Immature natural killer cell (primary cell): ENCODE measurements around the gene ZNF862. TPM values are rescaled to one million over a fixed set of nuclear protein-coding genes. Genes with fewer than 3 reads are reported as not detected.
"Not testable (repeated sequence)": the region's sequence is repeated elsewhere in the genome, so short reads cannot be mapped to it uniquely, and the experiment has no call there.

Experiments used
- DNase-seq, 3 donors: peaks; one replicate each; pipeline ENCODE4 v3.0.0; 2022; ENCODE audit warnings: mixed read lengths in 1 of 3
- H3K27ac Mint-ChIP-seq, 6 donors: one replicate each; pipeline ENCODE4 v1.8.0; 2020; ENCODE audit warnings: mixed read lengths in 6 of 6, mild to moderate bottlenecking in 5 of 6, inconsistent platforms in 4 of 6, moderate library complexity in 3 of 6
- H3K27me3 Mint-ChIP-seq, 3 donors: one replicate each; pipeline ENCODE4 v1.8.0; 2020 to 2021; ENCODE audit warnings: low read depth in 3 of 3, mild to moderate bottlenecking in 3 of 3, mixed read lengths in 3 of 3, moderate library complexity in 3 of 3, inconsistent platforms in 1 of 3
- H3K36me3 Mint-ChIP-seq, 3 donors: one replicate each; pipeline ENCODE4 v1.8.0; 2020; ENCODE audit warnings: mixed read lengths in 3 of 3, inconsistent platforms in 2 of 3, mild to moderate bottlenecking in 2 of 3
- H3K4me1 Mint-ChIP-seq, 2 donors: one replicate each; pipeline ENCODE4 v1.8.0; 2020; ENCODE audit warnings: inconsistent platforms in 2 of 2, mild to moderate bottlenecking in 2 of 2, mixed read lengths in 2 of 2, moderate library complexity in 1 of 2
- H3K4me3 Mint-ChIP-seq, 5 donors: one replicate each; pipeline ENCODE4 v1.8.0; 2020; ENCODE audit warnings: mild to moderate bottlenecking in 5 of 5, mixed read lengths in 5 of 5, inconsistent platforms in 3 of 5, moderate library complexity in 3 of 5
- H3K9me3 Mint-ChIP-seq, 6 donors: one replicate each; pipeline ENCODE4 v1.8.0; 2020; ENCODE audit warnings: mild to moderate bottlenecking in 6 of 6, mixed read lengths in 6 of 6, inconsistent platforms in 4 of 6, moderate library complexity in 3 of 6
- polyA plus RNA-seq, 3 donors: library from polyadenylated mRNA; unstranded; fragments of 300-500 nt; fragmentation: Illumina TruSeq; gene quantifications; one replicate each; pipeline ENCODE4 v1.2.3, GENCODE V29; 2021

The ZNF862 gene
- polyA plus RNA-seq, 3 donors from 2014 or later, result 1.9 to 5.5 (median 2.5) TPM

DNA sequence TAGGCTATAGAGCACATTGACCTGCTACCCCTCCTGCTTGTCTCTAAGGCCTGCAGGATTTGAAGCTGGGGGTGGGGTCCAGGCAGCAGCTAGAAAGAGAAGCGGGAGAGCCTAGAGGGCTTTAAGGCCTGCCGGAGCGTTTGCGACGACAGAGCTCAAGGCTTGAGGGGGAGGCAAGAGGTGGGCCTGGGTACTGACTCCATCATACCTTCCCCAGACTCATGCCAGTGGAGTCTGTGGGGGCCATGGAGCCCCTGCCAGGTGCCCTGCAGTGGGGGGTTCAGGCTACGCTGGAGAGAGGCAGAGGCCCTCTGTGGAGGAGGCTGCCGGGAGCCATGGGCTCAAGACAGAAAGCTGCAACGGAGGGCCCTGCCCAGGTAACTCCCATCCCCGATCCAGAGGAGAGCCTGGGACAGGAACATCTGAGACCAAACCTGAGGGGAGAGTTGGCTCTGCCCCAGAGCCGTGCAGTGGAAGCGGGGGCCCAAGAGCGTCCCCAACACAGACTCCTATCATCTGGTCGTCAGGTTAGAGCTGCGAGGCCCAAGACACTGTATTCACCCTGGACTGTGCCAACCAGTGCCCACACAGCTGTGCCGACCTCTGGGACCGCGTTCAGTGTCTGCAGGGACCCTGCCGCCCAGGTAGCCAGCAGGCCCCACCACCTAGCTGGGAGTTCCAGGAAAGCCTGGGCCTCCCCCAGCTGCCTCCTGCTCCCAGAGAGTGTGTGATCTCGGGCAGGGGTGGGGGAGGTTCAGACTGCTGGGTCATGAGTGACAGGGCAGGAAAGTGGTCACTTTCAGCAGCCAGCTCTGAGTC is 13.2 kb upstream of the ZNF862 start:
- Mint-ChIP-seq H3K27me3 (peaks cover 0 to 3% (median 0%) of the 10 kb centered on the region in 3 donors), H3K4me3 (no peak overlapping the region), H3K4me1 (no peaks in the 10 kb centered on the region), H3K36me3 (no peaks in the 10 kb centered on the region), H3K9me3 (no peaks in the 10 kb centered on the region), H3K27ac (no peak overlapping the region)
- no peak for DNase-seq

DNA sequence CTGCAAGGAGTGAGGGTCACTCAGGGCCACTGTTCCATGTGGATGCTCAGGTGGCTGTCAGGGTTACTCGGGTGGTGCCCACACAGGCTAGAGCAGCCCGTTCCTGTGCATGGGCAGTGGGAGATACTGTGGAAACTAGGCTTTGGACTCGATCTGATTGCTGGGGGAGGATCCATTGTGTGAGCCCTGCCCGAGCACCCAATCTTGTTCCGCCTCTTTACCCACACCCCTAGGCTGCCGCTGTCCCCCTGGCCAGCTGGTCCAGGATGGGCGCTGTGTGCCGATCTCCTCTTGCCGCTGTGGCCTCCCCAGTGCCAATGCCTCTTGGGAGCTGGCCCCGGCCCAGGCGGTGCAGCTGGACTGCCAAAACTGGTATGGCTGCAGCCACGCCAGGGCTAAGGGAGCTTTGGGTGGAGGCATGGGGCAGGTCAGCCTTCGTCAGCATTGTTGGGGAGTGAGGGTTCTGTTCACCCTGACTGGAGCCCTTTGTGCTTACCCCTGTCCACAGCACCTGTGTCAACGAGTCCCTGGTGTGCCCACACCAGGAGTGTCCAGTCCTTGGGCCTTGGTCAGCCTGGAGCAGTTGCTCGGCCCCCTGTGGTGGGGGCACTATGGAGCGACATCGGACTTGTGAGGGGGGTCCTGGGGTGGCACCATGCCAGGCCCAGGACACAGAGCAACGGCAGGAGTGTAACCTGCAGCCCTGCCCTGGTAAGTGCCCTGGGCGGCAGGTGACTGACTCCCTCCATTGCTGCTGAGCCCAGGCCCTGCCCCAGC is 12.4 kb upstream of the ZNF862 start:
- Mint-ChIP-seq H3K4me3 (no peak overlapping the region), H3K9me3 (no peaks in the 10 kb centered on the region), H3K27ac (no peak overlapping the region), H3K27me3 (peaks cover 0 to 3% (median 0%) of the 10 kb centered on the region in 3 donors), H3K36me3 (no peaks in the 10 kb centered on the region), H3K4me1 (no peaks in the 10 kb centered on the region)
- DNase-seq, result no peak

DNA sequence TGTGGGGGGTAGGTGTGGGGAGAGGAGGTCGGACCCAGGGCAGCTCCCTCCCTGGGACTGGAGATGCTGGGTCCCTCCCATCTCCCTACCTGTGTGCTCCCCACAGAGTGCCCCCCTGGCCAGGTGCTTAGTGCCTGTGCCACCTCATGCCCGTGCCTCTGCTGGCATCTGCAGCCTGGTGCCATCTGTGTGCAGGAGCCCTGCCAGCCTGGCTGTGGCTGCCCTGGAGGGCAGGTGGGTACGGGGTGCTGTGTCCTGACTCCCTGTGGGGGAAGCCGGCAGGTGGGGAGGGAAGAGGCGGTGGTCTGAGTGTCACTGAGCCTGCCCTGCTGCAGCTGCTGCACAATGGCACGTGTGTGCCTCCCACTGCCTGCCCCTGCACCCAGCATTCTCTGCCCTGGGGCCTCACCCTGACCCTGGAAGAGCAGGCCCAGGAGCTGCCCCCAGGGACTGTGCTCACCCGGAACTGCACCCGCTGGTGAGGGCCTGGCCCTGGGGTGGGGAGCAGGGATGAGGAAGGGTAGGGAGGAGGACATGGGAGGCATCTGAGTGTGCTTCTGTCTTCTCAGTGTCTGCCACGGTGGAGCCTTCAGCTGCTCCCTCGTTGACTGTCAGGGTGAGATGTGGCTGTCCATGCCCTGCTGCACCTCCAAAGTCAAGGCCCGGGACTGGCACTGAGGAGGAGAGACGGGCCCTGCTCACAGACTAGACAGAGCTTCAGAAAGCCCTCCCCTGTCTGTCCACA is 11.7 kb upstream of the ZNF862 start:
- no peak for DNase-seq
- Mint-ChIP-seq H3K36me3 (no peaks in the 10 kb centered on the region), H3K27ac (no peak overlapping the region), H3K4me1 (no peaks in the 10 kb centered on the region), H3K27me3 (peaks cover 0 to 3% (median 1%) of the 10 kb centered on the region in 3 donors), H3K4me3 (no peak overlapping the region), H3K9me3 (no peaks in the 10 kb centered on the region)

DNA sequence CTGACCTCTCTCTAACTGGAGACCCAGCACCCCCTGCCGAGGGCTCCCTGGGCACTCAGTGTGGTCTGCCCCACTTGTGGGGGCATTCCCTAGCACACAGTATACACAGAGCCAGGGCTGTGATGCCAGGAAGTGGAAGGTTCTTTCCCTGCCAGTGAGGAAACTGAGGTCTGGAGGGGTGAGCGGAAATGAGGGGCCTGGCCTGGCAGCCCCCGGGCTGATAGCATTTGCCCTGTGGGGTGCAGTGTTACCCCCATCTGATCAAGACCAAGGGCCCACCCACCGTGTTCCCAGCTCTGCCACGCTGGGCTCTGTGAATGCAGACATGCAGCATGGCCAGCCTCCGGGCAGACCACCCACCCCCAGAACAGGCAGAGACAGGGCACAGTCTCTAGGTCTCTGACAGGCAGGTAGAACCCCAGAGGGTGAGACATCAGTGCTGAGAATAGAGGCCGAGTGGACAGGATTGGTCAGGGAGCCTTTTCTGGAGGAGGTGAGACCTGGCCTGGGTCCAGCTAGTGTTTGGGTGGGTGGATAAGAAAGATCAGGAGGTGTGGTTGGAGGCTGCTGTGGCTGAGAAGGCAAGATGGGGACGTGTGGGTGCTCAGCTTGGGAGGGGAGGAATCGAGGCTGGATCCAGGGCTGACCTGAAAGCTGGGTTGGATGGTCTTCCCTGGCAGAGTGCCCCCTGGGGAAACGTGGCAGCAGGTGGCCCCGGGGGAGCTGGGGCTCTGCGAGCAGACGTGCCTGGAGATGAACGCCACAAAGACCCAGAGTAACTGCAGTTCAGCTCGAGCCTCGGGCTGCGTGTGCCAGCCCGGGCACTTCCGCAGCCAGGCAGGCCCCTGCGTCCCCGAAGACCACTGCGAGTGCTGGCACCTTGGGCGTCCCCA is 10.8 kb upstream of the ZNF862 start:
- H3K4me1 Mint-ChIP-seq, result no peaks in the 10 kb centered on the region
- H3K4me3 Mint-ChIP-seq, result no peak overlapping the region
- H3K36me3 Mint-ChIP-seq, result no peaks in the 10 kb centered on the region
- no peak for DNase-seq
- no peaks in the 10 kb centered on the region for H3K9me3 Mint-ChIP-seq
- H3K27me3 Mint-ChIP-seq, result peaks cover 0 to 4% (median 3%) of the 10 kb centered on the region in 3 donors
- no peak overlapping the region for H3K27ac Mint-ChIP-seq

DNA sequence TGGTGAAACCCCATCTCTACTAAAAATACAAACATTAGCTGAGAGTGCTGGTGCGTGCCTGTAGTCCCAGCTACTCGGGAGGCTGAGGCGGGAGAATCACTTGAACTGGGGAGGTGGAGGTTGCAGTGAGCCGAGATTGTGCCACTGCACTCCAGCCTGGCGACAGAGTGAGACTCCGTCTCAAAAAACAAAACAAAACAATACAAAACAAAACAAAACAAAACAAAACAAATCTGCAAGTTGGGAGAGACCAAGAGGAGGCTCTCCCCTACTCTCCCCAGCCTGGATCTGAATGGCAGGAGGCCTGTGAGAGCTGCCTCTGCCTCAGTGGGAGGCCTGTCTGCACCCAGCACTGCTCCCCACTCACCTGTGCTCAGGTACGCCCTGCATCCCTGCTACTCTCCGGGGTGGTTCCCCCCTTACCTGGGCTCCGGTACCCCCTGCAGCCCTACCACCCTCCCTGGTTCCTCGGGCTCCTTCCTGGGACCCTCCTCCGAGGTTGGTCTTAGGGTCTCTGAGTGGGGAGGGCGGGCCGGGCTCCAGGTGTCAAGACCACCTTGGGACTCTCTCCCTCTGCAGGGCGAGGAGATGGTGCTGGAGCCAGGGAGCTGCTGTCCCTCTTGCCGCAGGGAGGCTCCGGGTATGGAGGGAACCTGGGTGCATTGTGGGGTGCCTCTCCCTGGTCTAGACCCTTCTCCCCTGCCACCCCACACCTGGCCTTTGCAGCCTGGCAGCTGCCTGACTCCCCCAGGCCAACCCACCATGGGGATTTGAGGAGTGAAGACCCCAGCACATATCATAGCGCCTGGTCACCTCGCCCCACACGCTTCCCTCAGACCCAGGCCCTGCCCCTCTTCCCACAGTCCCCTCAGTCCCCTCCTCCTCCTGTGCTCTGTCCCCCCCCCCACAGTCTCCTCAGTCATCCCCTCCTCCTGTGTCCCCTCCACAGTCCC is 9.5 kb upstream of the ZNF862 start:
- Mint-ChIP-seq H3K36me3 (no peaks in the 10 kb centered on the region), H3K27me3 (peaks cover 2 to 10% (median 3%) of the 10 kb centered on the region in 3 donors), H3K9me3 (no peaks in the 10 kb centered on the region), H3K4me3 (no peak overlapping the region), H3K27ac (no peak overlapping the region), H3K4me1 (no peaks in the 10 kb centered on the region)
- no peak for DNase-seq

DNA sequence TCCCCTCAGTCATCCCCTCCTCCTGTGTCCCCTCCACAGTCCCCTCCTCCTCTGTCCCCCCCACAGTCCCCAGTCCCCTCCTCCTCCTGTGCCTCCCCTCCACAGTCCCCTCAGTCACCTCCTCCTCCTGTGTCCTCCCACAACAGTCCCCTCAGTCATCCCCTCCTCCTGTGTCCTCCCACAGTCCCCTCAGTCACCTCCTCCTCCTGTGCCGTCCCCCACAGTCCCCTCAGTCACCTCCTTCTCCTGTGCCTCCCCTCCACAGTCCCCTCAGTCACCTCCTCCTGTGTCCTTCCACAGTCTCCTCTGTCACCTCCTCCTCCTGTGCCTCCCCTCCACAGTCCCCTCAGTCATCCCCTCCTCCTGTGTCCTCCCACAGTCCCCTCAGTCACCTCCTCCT is 7.6 kb upstream of the ZNF862 start:
- H3K27ac Mint-ChIP-seq, H3K4me3 Mint-ChIP-seq, H3K36me3 Mint-ChIP-seq, H3K4me1 Mint-ChIP-seq, H3K27me3 Mint-ChIP-seq, DNase-seq, H3K9me3 Mint-ChIP-seq: not testable (repeated sequence)

DNA sequence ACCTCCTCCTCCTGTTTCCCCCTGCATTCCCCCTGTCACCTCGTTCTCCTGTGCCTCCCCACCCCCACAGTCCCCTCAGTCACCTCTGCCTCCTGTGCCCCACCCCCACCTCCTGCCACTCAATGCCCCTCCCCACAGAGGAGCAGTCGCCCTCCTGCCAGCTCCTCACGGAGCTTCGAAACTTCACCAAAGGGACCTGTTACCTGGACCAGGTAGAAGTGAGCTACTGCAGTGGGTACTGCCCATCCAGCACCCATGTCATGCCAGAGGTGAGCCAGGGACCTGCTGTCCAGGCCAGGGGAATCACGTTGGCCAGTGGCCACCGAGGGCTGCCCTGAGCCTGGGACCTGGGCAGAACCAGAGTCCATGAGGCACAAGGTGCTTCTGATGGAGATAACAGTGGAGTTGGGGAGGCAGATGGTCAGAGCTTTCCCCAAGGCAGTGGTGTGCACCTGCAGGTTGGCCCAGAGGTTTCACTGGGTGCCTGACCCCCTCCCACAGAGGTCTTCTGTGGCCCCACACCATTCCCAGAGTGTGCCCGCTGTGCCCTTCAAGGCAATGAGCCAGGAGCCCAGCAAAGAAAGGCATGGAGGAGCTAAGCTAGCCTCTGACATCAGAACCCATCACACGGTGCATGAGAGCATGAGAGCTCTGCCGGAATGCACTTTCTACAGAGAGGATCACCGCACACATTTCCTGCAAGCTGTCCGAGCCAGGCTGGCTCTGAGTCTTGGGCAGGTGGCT is 7.0 kb upstream of the ZNF862 start:
- DNase-seq, result no peak
- Mint-ChIP-seq H3K9me3 (no peaks in the 10 kb centered on the region), H3K27me3 (peaks cover 4 to 12% (median 10%) of the 10 kb centered on the region in 3 donors), H3K4me1 (no peaks in the 10 kb centered on the region), H3K4me3 (no peak overlapping the region), H3K27ac (no peak overlapping the region), H3K36me3 (no peaks in the 10 kb centered on the region)

DNA sequence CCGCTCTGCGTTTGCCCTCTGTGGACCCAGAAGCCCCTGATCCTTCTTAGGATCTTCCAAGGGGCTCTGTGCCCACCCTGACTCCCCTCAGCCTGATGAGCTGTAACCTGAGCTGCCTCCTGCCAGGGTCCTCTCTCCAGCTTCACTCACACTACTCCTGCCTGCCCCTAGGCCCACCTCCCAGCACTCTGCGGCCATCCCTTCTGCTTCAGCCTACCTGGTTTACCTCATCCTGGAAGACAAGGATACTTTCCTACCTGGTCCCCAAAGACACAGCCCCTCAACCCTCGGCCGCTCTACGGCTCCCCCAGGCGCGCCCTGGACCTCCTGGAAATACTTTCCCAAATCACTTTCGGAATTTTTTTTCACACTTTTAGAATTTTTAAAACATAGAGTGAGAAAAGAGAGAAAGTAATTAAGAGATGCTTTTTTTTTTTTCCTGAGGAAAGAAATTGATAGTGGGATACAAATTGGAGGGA is 6.4 kb upstream of the ZNF862 start:
- Mint-ChIP-seq H3K4me3 (no peak overlapping the region), H3K27ac (no peak overlapping the region)

DNA sequence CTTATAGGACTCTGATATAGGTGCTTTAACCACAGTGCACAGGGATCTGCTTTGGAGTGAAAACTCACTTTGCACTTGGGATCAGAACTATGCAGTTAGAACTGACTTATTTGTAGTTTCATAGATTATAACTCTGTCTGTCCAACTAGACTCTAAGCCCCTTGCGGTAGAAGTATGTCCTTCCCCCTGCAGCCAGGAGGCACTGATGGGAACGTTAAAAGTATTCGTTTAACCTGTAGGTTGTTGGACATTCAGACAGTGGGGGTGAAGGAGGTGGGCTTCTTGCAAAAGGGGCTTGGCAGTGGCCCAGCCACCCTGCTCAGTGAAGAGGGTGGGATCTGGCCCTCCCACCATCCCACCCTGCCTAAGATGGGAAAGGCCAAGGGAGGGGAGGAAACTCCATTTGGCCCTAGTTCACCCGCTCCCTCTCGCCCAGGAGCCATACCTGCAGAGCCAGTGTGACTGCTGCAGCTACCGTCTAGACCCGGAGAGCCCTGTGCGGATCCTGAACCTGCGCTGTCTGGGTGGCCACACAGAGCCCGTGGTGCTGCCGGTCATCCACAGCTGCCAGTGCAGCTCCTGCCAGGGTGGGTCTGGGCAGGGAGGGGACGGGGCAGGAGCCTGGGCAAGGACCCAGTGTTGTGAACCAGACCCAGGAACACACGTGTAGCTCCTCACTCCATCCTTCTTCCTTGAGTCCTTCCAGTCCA is 5.7 kb upstream of the ZNF862 start:
- DNase-seq, result no peak
- Mint-ChIP-seq H3K27me3 (peaks cover 4 to 12% (median 10%) of the 10 kb centered on the region in 3 donors), H3K36me3 (no peaks in the 10 kb centered on the region), H3K4me1 (peaks cover 0 to under 1% of the 10 kb centered on the region in 2 donors), H3K27ac (no peak overlapping the region), H3K4me3 (no peak overlapping the region), H3K9me3 (no peaks in the 10 kb centered on the region)

More for the DNA sequence above, 6.4 kb upstream of the ZNF862 start:
- Mint-ChIP-seq H3K9me3 (no peaks in the 10 kb centered on the region), H3K27me3 (peaks cover 4 to 12% (median 10%) of the 10 kb centered on the region in 3 donors), H3K4me1 (no peaks in the 10 kb centered on the region), H3K36me3 (no peaks in the 10 kb centered on the region)
- no peak for DNase-seq

DNA sequence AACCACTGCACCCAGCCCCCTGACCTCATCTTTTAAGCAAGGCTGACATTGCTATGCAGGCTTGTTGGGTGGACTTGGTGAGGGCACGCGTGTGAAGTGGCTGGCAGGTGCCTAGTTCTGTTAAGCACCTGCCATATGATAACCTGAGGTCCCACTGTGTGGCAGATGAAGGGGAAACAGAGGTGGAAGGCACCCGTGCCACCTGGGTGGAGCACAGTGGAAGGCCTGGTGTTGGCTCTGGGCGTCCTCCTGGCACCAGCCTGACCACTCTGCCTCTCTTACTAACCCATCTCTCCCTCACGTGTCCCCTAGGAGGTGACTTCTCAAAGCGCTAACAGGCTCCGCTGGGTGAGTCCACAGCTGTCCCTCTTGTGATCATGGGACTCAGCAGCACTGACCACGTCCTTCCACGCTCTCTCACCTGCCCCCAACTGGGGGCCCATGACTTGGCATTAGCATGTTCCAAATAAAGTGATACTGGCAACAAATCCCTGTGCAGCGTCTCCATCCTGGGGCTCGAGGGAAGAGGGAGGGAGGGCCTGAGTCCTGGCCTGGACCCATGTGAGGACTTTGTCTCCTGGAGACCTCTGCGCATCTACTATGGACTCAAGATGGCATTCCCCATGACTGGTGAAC is 4.6 kb upstream of the ZNF862 start:
- no peak for DNase-seq
- Mint-ChIP-seq H3K36me3 (no peaks in the 10 kb centered on the region), H3K27ac (no peak overlapping the region), H3K4me1 (peaks cover 5 to 9% of the 10 kb centered on the region in 2 donors), H3K4me3 (no peak overlapping the region), H3K9me3 (no peaks in the 10 kb centered on the region), H3K27me3 (peaks cover 7 to 15% (median 10%) of the 10 kb centered on the region in 3 donors)

DNA sequence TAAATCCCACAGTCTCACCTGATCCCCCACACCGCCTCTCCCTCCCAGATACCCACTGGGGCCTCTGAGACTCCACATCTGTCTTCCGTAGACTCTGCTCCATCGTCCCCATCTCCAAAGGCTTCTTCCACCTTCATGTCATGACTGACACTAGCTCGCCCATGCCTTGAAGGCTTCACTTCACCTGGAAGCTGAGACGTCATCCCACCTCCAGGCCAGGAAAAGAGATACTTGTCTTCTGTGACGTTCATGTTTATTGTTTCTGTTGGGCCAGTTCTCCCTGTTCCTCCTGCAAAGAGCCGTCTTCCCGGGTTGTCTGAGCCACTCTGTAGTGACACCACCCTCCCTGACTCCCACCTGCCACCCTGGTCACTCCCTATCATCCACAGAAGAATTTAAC is 3.6 kb upstream of the ZNF862 start:
- no peak for DNase-seq
- Mint-ChIP-seq H3K4me3 (no peak overlapping the region), H3K27ac (no peak overlapping the region), H3K27me3 (peaks cover 7 to 15% (median 10%) of the 10 kb centered on the region in 3 donors), H3K9me3 (no peaks in the 10 kb centered on the region), H3K36me3 (no peaks in the 10 kb centered on the region), H3K4me1 (peaks cover 14 to 18% of the 10 kb centered on the region in 2 donors)
